Measurements from ENCODE around the gene VAV2. TPM values are rescaled to one million over a fixed set of nuclear protein-coding genes. Genes with fewer than 3 reads are reported as not detected.

The VAV2 gene
- total RNA-seq, 1 donor from 2014 or later: 34.8 TPM

GRCh38 chr9:133717113-133718031 is 274.8 kb downstream of the VAV2 start:
- no peak for ATAC-seq

DNA sequence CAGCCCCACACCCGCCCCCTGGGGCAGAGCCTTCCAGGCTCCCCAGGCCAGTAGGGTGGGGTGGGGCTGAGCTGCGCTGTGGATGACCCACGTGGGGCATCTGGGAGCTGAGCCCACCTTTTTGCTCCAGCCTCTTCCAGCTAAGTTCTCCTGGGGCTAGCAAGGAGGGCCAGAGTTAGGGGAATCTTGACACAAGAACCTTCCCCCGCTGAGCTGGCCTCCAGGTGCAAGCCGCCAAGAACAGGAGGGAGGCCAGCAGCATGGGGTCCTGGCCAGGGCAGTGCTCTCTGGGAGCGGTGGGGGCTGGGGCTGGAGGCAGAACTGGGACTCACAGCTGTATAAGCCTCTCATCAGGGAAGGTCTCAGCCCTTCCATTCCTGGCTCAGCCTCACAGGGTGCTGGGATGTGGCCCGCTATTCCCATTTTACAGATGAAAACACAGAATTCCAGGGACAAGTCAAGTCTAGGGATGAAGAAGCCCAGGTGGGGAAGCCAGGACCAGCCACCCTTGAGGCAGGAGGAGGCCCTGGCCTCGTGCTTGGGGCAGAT is 275.5 kb downstream of the VAV2 start:
- ATAC-seq (no peak), DNase-seq (ENCODE audit: low spot score) (no peak)

More at GRCh38 chr9:133717113-133718031, 274.8 kb downstream of the VAV2 start:
- DNase-seq (ENCODE audit: low spot score): no peak

DNA sequence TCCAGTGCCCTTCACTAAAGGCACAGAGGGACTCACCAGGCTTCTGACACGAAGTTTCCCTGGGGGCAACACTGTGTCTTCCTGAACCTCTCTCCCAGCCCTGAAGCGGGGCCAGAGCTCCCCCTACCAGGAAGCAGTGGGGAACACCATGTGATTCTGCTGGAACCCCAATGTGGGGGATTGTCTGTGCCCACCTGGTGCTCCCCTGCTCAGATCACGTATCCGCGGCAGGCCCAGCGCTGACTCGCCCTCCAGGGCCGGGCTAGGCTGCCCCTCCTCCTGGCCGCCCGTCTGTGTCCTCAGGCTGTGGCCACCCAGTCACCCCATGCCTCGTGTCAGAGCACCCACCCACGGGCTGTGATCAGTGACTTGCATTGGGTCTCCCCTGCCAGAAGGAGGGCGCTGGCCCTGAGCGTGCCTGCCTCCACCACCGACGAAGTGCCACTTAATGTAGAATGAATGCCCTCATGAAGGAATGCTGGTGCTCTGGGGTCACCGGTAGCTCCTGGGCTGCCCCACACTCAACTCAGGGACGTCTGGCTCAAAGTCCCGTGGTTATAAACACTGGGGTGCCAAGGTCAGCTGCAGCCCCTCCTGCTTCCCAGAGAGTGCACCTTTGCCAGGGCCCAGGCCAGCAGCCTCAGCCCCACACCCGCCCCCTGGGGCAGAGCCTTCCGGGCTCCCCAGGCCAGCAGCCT is 276.1 kb downstream of the VAV2 start:
- no peak for DNase-seq (ENCODE audit: low spot score)
- peak; percentile 8 for ATAC-seq

- ATAC-seq (peak; percentile 26), DNase-seq (ENCODE audit: low spot score) (no peak)
Measured at GRCh38 chr9:133715295-133715865, 276.7 kb downstream of the VAV2 start.

GRCh38 chr9:133714606-133715294 is 277.4 kb downstream of the VAV2 start:
- DNase-seq (ENCODE audit: low spot score) (peak; percentile 70), ATAC-seq (peak; percentile 50)

GRCh38 chr9:133713960-133714495 is 278.1 kb downstream of the VAV2 start:
- ATAC-seq (no peak), DNase-seq (ENCODE audit: low spot score) (no peak)

GRCh38 chr9:133713150-133713959 is 278.8 kb downstream of the VAV2 start:
- no peak for ATAC-seq

DNA sequence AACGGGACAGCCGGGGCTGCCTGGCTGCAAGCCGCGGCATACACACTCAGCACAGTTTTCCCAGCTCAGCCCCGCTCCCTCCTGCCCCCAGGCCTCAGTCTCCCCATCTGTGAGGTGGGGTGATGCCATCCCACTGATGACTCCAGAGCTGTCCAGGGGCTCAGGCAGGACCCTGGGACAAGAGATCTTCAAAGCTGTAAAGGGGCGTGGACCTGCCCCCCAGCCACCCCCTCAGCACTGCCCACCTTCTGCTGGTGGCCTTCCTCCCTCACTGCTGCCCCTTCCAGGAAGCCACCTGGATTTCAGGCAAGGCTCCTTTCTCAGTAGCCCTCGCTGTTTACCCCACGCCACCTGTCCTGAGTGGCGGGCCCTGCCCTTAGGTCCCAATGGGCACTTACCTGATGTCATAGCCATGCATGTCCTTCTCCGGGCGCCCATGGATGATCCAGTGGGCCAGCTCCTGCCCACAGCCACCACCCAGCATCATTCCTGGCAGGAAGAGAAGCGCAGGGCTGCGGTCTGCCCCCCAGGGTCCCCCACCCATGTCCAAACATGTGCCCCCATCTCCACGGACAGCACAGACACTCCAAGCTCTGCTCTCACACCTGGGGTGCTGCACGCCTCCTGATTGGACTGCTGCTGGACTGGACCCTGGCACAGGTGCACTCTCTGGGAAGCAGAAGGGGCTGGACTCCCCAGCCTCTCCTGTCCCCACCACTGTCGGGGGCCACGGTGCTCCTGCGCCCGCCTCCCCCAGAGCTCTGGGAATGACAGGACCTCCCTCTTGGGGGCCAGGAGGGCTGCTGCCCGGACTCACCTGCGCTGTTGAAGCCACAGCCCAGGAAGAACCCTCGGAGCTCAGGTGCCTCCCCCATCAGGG is 279.7 kb downstream of the VAV2 start:
- ATAC-seq: no peak
- DNase-seq (ENCODE audit: low spot score): no peak

More at GRCh38 chr9:133713150-133713959, 278.8 kb downstream of the VAV2 start:
- DNase-seq (ENCODE audit: low spot score): no peak

Other genes with a start within 250 kb of the VAV2 start
- 7.6 TPM for gene BRD3OS, start 33.2 kb upstream of the VAV2 start, total RNA-seq
- gene BRD3, start 75.7 kb upstream of the VAV2 start, total RNA-seq: 24.6 TPM
- gene WDR5, start 143.8 kb upstream of the VAV2 start, total RNA-seq: 19.5 TPM
- gene RNU6ATAC, start 172.2 kb upstream of the VAV2 start, total RNA-seq: 25.8 TPM

All from left lobe of liver (tissue), 2 donors.